IMR-90 (cell line): ENCODE results near the gene NR4A1. TPM values are rescaled to one million over a fixed set of nuclear protein-coding genes. Genes with fewer than 3 reads are reported as not detected.

Experiments
- ATAC-seq: fragments of 200-7000 bp; cut with Tn5 transposase; 2 replicates; pipeline ENCODE4 v1.9.1; 2020; ENCODE audit warnings: low read depth, mild to moderate bottlenecking, moderate library complexity
- BruUV-seq: library from RNA; stranded (reverse); fragments of 400-500 nt; replicated peaks from 2 replicates; lab custom pipeline; 2021; lab: Mats Ljungman, UMichigan
- CTCF ChIA-PET: fragments of 300-600 bp; formaldehyde crosslinking; extraction: SDS; loops from one replicate; lab custom pipeline; 2021; ENCODE audit warnings: antibody characterized with exemption; lab: Yijun Ruan, JAX
- POLR2A ChIA-PET: fragments of 300-600 bp; sonication (Branson Sonifier 250); formaldehyde crosslinking; loops from one replicate; lab custom pipeline; 2022; ENCODE audit warnings: antibody characterized with exemption; ENCODE audit not compliant: unreplicated experiment; lab: Charles Lee
- DNase-seq: peaks from one replicate; pipeline ENCODE4 v3.0.0; 2013
- H2AFZ ChIP-seq: replicated peaks from 2 replicates; pipeline ENCODE3; 2013; ENCODE audit warnings: low read length, mild to moderate bottlenecking; ENCODE audit not compliant: poor library complexity
- H2AK5ac ChIP-seq: 2 replicates; pipeline ENCODE4 v1.6.1; 2013; ENCODE audit warnings: low read depth, low read length, inconsistent platforms
- H2AK9ac ChIP-seq: replicated peaks from 2 replicates; pipeline ENCODE3; 2013; ENCODE audit warnings: mild to moderate bottlenecking, low read depth, low read length, moderate library complexity; ENCODE audit not compliant: poor library complexity
- H2BK120ac ChIP-seq: 2 replicates; pipeline ENCODE4 v1.6.1; 2013; ENCODE audit warnings: low read depth, low read length, inconsistent platforms
- H2BK15ac ChIP-seq: 3 replicates; pipeline ENCODE4 v1.6.1; 2013; ENCODE audit warnings: low read depth, low read length, inconsistent platforms
- H2BK20ac ChIP-seq: 2 replicates; pipeline ENCODE4 v1.6.1; 2013; ENCODE audit warnings: low read depth, mild to moderate bottlenecking, inconsistent platforms, low read length, moderate library complexity
- H2BK5ac ChIP-seq: 2 replicates; pipeline ENCODE4 v1.6.1; 2013; ENCODE audit warnings: mild to moderate bottlenecking, low read depth, low read length, inconsistent platforms; ENCODE audit not compliant: poor library complexity, severe bottlenecking
- H3K14ac ChIP-seq: replicated peaks from 2 replicates; pipeline ENCODE4 v1.6.1; 2013; ENCODE audit warnings: low read depth, low read length, inconsistent platforms
- H3K18ac ChIP-seq: 2 replicates; pipeline ENCODE4 v1.6.1; 2013; ENCODE audit warnings: low read depth, low read length, control low read depth
- H3K23ac ChIP-seq: 2 replicates; pipeline ENCODE4 v1.6.1; 2013; ENCODE audit warnings: low read depth, low read length, inconsistent platforms
- H3K27ac ChIP-seq: 2 replicates; pipeline ENCODE4 v1.5.1; 2013; ENCODE audit warnings: mild to moderate bottlenecking, control low read depth, low read length; ENCODE audit not compliant: insufficient read depth
- H3K27me3 ChIP-seq: 2 replicates; pipeline ENCODE4 v1.6.1; 2013; ENCODE audit warnings: low read length; ENCODE audit not compliant: control insufficient read depth, insufficient read depth
- H3K36me3 ChIP-seq: 2 replicates; pipeline ENCODE4 v1.6.1; 2013; ENCODE audit warnings: low read length, mixed read lengths; ENCODE audit not compliant: control insufficient read depth, insufficient read depth
- H3K4ac ChIP-seq: 2 replicates; pipeline ENCODE4 v1.6.1; 2013; ENCODE audit warnings: low read depth, low read length, inconsistent platforms
- H3K4me1 ChIP-seq: 2 replicates; pipeline ENCODE4 v1.6.1; 2013; ENCODE audit warnings: low read length, mixed read lengths; ENCODE audit not compliant: control insufficient read depth, insufficient read depth
- H3K4me2 ChIP-seq: 2 replicates; pipeline ENCODE4 v1.6.1; 2013; ENCODE audit warnings: low read depth, mild to moderate bottlenecking, control low read depth, low read length, moderate library complexity
- H3K4me3 ChIP-seq: 2 replicates; pipeline ENCODE4 v1.5.1; 2013; ENCODE audit warnings: low read depth, mild to moderate bottlenecking, control low read depth, low read length, moderate library complexity; ENCODE audit not compliant: insufficient read depth
- H3K56ac ChIP-seq: 2 replicates; pipeline ENCODE4 v1.6.1; 2013; ENCODE audit warnings: low read length, inconsistent platforms; ENCODE audit not compliant: insufficient read depth; ENCODE audit errors: extremely low read depth
- H3K79me1 ChIP-seq, 2 experiments: 2 replicates each; pipeline ENCODE4 v1.6.1; 2013; ENCODE audit warnings: low read length in 2 of 2, inconsistent platforms in 1 of 2, low read depth in 1 of 2
- H3K9ac ChIP-seq: 2 replicates; pipeline ENCODE4 v1.6.1; 2013; ENCODE audit warnings: low read depth, low read length, control low read depth
- H3K9me1 ChIP-seq: 2 replicates; pipeline ENCODE4 v1.6.1; 2013; ENCODE audit warnings: low read length, inconsistent platforms; ENCODE audit not compliant: insufficient read depth
- H3K9me3 ChIP-seq: 2 replicates; pipeline ENCODE4 v1.6.1; 2013; ENCODE audit warnings: low read length; ENCODE audit not compliant: control insufficient read depth, insufficient read depth
- H4K20me1 ChIP-seq: 2 replicates; pipeline ENCODE4 v1.6.1; 2013; ENCODE audit warnings: low read length, inconsistent platforms; ENCODE audit not compliant: insufficient read depth
- H4K5ac ChIP-seq: 2 replicates; pipeline ENCODE4 v1.6.1; 2013; ENCODE audit warnings: mild to moderate bottlenecking, low read depth, low read length, control low read depth
- H4K8ac ChIP-seq, 2 experiments: 2 replicates each; pipeline ENCODE4 v1.6.1; 2013; ENCODE audit warnings: low read depth in 2 of 2, low read length in 2 of 2, control low read depth in 1 of 2, inconsistent platforms in 1 of 2
- H4K91ac ChIP-seq: 2 replicates; pipeline ENCODE4 v1.6.1; 2013; ENCODE audit warnings: low read depth, low read length, inconsistent platforms; ENCODE audit not compliant: insufficient read depth
- CTCF ChIP-seq: conservative IDR thresholded peaks from 2 replicates; pipeline ENCODE4 v1.5.1; 2012; ENCODE audit warnings: mild to moderate bottlenecking, low read depth, low read length, improper control_type of control experiment
- MXI1 ChIP-seq: IDR thresholded peaks from 2 replicates; pipeline ENCODE4 v1.6.1; 2012; ENCODE audit warnings: low read depth, mild to moderate bottlenecking, low read length, moderate library complexity, borderline replicate concordance
- RAD21 ChIP-seq: IDR thresholded peaks from 2 replicates; pipeline ENCODE4 v1.6.1; 2012; ENCODE audit warnings: low read length, improper control_type of control experiment
- SMC3 ChIP-seq: fragments of 150-350 bp; IDR thresholded peaks from 2 replicates; pipeline ENCODE4 v1.6.1; 2016; ENCODE audit warnings: low read depth, mild to moderate bottlenecking, antibody characterized with exemption, low read length, moderate library complexity
- WGBS, 2 experiments: methylation state at CpG; one replicate each; pipeline versions ENCODE4 v1.1.5 to v1.1.7; 2013; ENCODE audit warnings: missing lambda C conversion rate in 2 of 2; ENCODE audit not compliant: insufficient read length in 1 of 2; ENCODE audit errors: extremely low coverage in 2 of 2; 5-methylcytosine and 5-hydroxymethylcytosine counted together
- dilution Hi-C: fragments of 300-500 bp; cut with HindIII; formaldehyde crosslinking; loops from one replicate; pipeline ENCODE4 v1.14.3; 2018; ENCODE audit warnings: low sequenced_read_pairs; ENCODE audit not compliant: unreplicated experiment
- in situ Hi-C: fragments of 300-500 bp; cut with MboI; formaldehyde crosslinking; loops from 3 replicates; pipeline ENCODE4 v1.14.3; 2019; ENCODE audit warnings: low sequenced_read_pairs, inconsistent platforms, mixed read lengths
- intact Hi-C: fragments of 100-400 bp; cut with micrococcal nuclease; formaldehyde crosslinking; loops from 2 replicates; pipeline ENCODE4 v1.10.0; 2022
- polyA plus RNA-seq, 3 experiments: library from polyadenylated mRNA; depleted of rRNA; stranded (reverse); fragments of >200 nt; gene quantifications; 2 replicates each; pipeline ENCODE4 v1.2.3, GENCODE V29; 2012; ENCODE audit warnings: low replicate concordance in 1 of 3
- total RNA-seq: library from RNA; depleted of rRNA; stranded (reverse); fragments of >200 nt; gene quantifications from 2 replicates; pipeline ENCODE4 v1.2.3, GENCODE V29; 2012

The NR4A1 gene
- total and polyA plus RNA-seq, 2 of the 4 experiments (the other 2 are of a cell fraction), result 6.6 to 34.1 TPM

GRCh38 chr12:52020539-52021336, 30.5 kb upstream of the NR4A1 start:
- Histone ChIP-seq H2AK5ac (no peak overlapping the region), H3K56ac (no peak overlapping the region), H3K36me3 (peaks cover 3% of the 10 kb centered on the region; the same call in 1 of the 2 replicates), H3K27me3 (no peaks in the 10 kb centered on the region), H3K4me3 (no peak overlapping the region), H2AFZ (peak overlapping the region; percentile 87), H2BK120ac (no peak overlapping the region), H3K14ac (no peak overlapping the region), H3K4ac (no peak overlapping the region), H3K27ac (no peak overlapping the region), H3K79me1 (peaks cover 0 to 3% of the 10 kb centered on the region in 2 experiments; a peak in 1 of 4 replicates), H2BK20ac (no peak overlapping the region), H4K8ac (peak overlapping the region in 1 of 2 experiments; percentile 56; a peak in 1 of 4 replicates), H3K23ac (no peak overlapping the region), H3K9me3 (no peaks in the 10 kb centered on the region), H4K5ac (no peak overlapping the region), H4K20me1 (no peaks in the 10 kb centered on the region), H2BK5ac (no peak overlapping the region), H3K9ac (no peak overlapping the region), H2AK9ac (peak overlapping the region; percentile 52), H2BK15ac (no peak overlapping the region), H4K91ac (0 out of 2 replicates have a peak overlapping the region, but pooled peaks have one; percentile 54), H3K9me1 (no peaks in the 10 kb centered on the region), H3K4me1 (peaks cover 5% of the 10 kb centered on the region; the same call in 1 of the 2 replicates), H3K4me2 (no peak overlapping the region), H3K18ac (no peak overlapping the region)
- ChIA-PET POLR2A (interaction anchor here (1.2 to 1.3 kb wide), 2 partner anchors 14 to 17 kb away, joined by 3 read pairs; partner anchors contain the start of gene TAMALIN), CTCF (interaction anchor here (1.1 to 8.6 kb wide), 4 partner anchors 9 to 27 kb away, joined by 3 to 128 read pairs (median 20); partner anchors contain the start of gene TAMALIN)
- WGBS, 2 experiments, result 0% methylated on average over 1 of the region's 9 CpGs; no CpG with 5 or more reads in 1 of the 2 experiments
- DNase-seq (peak; percentile 47), ATAC-seq (peak; percentile 44)
- TF ChIP-seq RAD21, result peak; percentile 84
- peak; percentile 80 for TF ChIP-seq SMC3
- peak; percentile 76 for TF ChIP-seq CTCF
- no peak for TF ChIP-seq MXI1
- intact Hi-C loops, result loop anchor here (1.0 to 5.0 kb wide), 3 partner anchors 16 to 128 kb away; no protein-coding TSS in a partner anchor
- no TSS peak for BruUV-seq
- dilution Hi-C loops, result no loop called here
- in situ Hi-C loops, result loop anchor here (5.0 kb wide), 1 partner anchor 102 kb away; no protein-coding TSS in a partner anchor
